HepG2 (cell line): ENCODE results near the gene NUP85. TPM values are rescaled to one million over a fixed set of nuclear protein-coding genes. Genes with fewer than 3 reads are reported as not detected.
A peak's percentile ranks its signal among the peaks of the same experiment; 100 is the strongest.

Experiments used
- ATF1 ChIP-seq: IDR thresholded peaks from 2 replicates; pipeline ENCODE4 v1.6.1; 2016; ENCODE audit warnings: mild to moderate bottlenecking, control low read depth
- CHD4 ChIP-seq: fragments of 200-600 bp; sonication (generic); IDR thresholded peaks from 2 replicates; pipeline ENCODE4 v1.7.0; 2017; ENCODE audit warnings: mild to moderate bottlenecking, low read length, borderline replicate concordance
- ELF4 ChIP-seq: sonication (generic); formaldehyde crosslinking; IDR thresholded peaks from 2 replicates; pipeline ENCODE4 v1.5.0; 2020; ENCODE audit warnings: missing genetic modification reagents, mild to moderate bottlenecking, moderate library complexity, borderline replicate concordance
- GABPA ChIP-seq, 2 experiments: IDR thresholded peaks; 2 replicates each; pipeline ENCODE4 v1.6.1; 2011 to 2016; ENCODE audit warnings: low read depth in 2 of 2, low read length in 1 of 2, missing biosample characterization in 1 of 2, missing genetic modification characterization in 1 of 2
- POLR2G ChIP-seq: fragments of 200-400 bp; formaldehyde crosslinking; IDR thresholded peaks from 2 replicates; pipeline ENCODE4 v1.6.1; 2018; ENCODE audit warnings: mild to moderate bottlenecking, low read depth, low read length, moderate library complexity
- SRF ChIP-seq: IDR thresholded peaks from 2 replicates; pipeline ENCODE4 v1.6.1; 2011; ENCODE audit warnings: mild to moderate bottlenecking, low read depth, low read length, moderate library complexity
- ZBTB3 ChIP-seq: sonication (generic); formaldehyde crosslinking; IDR thresholded peaks from 2 replicates; pipeline ENCODE4 v1.4.0; 2020; ENCODE audit warnings: low read depth, mild to moderate bottlenecking, moderate library complexity, missing genetic modification reagents, borderline replicate concordance
- ZNF331 ChIP-seq: sonication (generic); formaldehyde crosslinking; IDR thresholded peaks from 2 replicates; pipeline ENCODE4 v1.4.0; 2020; ENCODE audit warnings: missing genetic modification reagents
- ZNF333 ChIP-seq: sonication (generic); formaldehyde crosslinking; IDR thresholded peaks from 2 replicates; pipeline ENCODE4 v1.4.0; 2020; ENCODE audit warnings: mild to moderate bottlenecking, missing genetic modification reagents, borderline replicate concordance
- ZNF557 ChIP-seq: sonication (generic); formaldehyde crosslinking; IDR thresholded peaks from 2 replicates; pipeline ENCODE4 v1.4.0; 2020; ENCODE audit warnings: missing genetic modification reagents
- ZNF792 ChIP-seq: IDR thresholded peaks from 2 replicates; pipeline ENCODE4 v1.6.1; 2016
- polyA plus RNA-seq, 8 experiments: library from polyadenylated mRNA; depleted of rRNA in 3 of 8; stranded (reverse) in 7 of 8; unstranded in 1 of 8; fragments of >200 nt; fragmentation: Illumina TruSeq in 4 of 8; extraction: Trizol in 4 of 8; gene quantifications; 2 replicates each; pipeline versions ENCODE4 v1.2.1 to v1.2.3, GENCODE V29; 2011 to 2016; ENCODE audit warnings: low read depth in 4 of 8, missing spikeins in 1 of 8, mixed read lengths in 1 of 8; ENCODE audit not compliant: insufficient read depth in 1 of 8
- total RNA-seq, 5 experiments: library from RNA; depleted of rRNA; stranded (reverse); fragments of >200 nt; fragmentation: Illumina TruSeq; extraction: Trizol; gene quantifications; 2 replicates each; pipeline ENCODE4 v1.2.3, GENCODE V29; 2016; ENCODE audit warnings: low read depth in 1 of 5
- TF ChIP-seq, protein P1 (sequence below): sonication (generic); formaldehyde crosslinking; IDR thresholded peaks from 2 replicates; pipeline ENCODE4 v1.5.0; 2020; ENCODE audit warnings: mild to moderate bottlenecking, missing genetic modification reagents, borderline replicate concordance
- TF ChIP-seq, protein P2 (sequence below): fragments of 450-650 bp; IDR thresholded peaks from 2 replicates; pipeline ENCODE4 v1.6.1; 2017; ENCODE audit warnings: mild to moderate bottlenecking
- TF ChIP-seq, protein P3 (sequence below): sonication (generic); formaldehyde crosslinking; IDR thresholded peaks from 2 replicates; pipeline ENCODE4 v1.4.0; 2020; ENCODE audit warnings: mild to moderate bottlenecking, missing genetic modification reagents
- TF ChIP-seq, protein P4 (sequence below): IDR thresholded peaks from 2 replicates; pipeline ENCODE4 v1.6.1; 2016; ENCODE audit warnings: mild to moderate bottlenecking
- TF ChIP-seq, protein P5 (sequence below): sonication (generic); formaldehyde crosslinking; IDR thresholded peaks from 2 replicates; pipeline ENCODE4 v1.4.0; 2020; ENCODE audit warnings: mild to moderate bottlenecking, missing genetic modification reagents
- TF ChIP-seq, protein P6 (sequence below): IDR thresholded peaks from 2 replicates; pipeline ENCODE4 v1.6.1; 2018; ENCODE audit warnings: missing genetic modification reagents

The NUP85 gene
- total and polyA plus RNA-seq, 2 of the 13 experiments (the other 11 are each of a cell fraction or from before 2014, with no cell fraction given), result 89.1 to 124 TPM

DNA sequence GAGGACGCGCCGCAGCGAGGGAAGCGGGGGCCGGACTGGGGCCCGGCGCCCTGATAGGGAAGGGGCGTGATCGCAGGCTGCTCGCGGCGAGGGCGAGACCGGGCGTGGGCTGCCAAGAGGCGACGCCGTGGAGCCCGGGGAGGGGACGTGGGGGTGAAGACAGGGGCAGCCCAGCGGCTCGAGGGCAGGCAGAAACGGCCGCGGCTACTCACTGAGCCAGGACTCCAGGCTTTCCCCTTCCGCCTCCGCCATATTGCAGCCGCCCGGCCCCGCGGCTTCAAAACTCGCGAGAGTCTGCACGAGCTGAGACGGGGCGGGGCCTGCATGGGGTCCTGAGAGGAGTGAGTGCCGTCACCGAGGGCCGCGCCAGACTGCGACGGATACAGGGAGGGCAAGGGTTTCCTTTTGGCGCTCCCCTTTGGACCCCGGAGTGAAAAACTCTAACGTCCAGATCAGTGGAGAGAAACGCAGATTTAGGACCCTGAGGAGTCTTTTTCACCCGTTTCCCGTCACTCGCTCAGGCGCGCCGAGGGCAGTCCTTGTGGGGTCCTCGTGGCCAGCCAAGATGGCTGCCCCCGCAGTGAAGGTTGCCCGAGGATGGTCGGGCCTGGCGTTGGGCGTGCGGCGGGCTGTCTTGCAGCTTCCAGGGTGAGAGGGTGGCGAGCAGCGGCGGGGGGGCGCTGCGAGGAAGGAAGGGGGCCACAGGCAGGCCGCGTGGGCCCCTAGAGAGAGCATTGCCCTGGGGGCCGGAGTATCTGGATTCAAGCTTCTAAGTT, 56.0 kb downstream of the NUP85 start, which contains the start of the genes GGA3 and MRPS7 (continued):
- TF ChIP-seq POLR2G (peak; percentile 97), SRF (no peak), GABPA (IDR thresholded peaks at IDR 0.05; ENCODE audit: low read depth, low read length) (no peak; the same call in 1 of the 2 replicates), GABPA (CRISPR knock-in tag; IDR thresholded peaks at IDR 0.05; ENCODE audit: low read depth) (peak; percentile 69), ZNF333 (CRISPR knock-in tag) (no peak), CHD4 (no peak), ATF1 (CRISPR knock-in tag) (0 out of 2 replicates have a peak, but pooled peaks have one; percentile 56), ELF4 (peak; percentile 75; the same call in 1 of the 2 replicates), ZBTB3 (CRISPR knock-in tag) (0 out of 2 replicates have a peak, but pooled peaks have one; percentile 20), ZNF792 (CRISPR knock-in tag) (peak; percentile 77), ZNF557 (CRISPR knock-in tag) (no peak), ZNF331 (peak; percentile 71; the same call in 1 of the 2 replicates)
- TF ChIP-seq, protein P1, sequence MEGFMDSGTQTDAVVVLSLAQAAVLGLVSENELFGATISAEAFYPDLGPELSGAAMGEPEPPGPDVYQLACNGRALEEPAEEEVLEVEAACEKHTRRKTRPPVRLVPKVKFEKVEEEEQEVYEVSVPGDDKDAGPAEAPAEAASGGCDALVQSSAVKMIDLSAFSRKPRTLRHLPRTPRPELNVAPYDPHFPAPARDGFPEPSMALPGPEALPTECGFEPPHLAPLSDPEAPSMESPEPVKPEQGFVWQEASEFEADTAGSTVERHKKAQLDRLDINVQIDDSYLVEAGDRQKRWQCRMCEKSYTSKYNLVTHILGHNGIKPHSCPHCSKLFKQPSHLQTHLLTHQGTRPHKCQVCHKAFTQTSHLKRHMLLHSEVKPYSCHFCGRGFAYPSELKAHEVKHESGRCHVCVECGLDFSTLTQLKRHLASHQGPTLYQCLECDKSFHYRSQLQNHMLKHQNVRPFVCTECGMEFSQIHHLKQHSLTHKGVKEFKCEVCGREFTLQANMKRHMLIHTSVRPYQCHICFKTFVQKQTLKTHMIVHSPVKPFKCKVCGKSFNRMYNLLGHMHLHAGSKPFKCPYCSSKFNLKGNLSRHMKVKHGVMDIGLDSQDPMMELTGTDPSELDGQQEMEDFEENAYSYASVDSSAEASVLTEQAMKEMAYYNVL, result no peak; the same call in 1 of the 2 replicates
- TF ChIP-seq, protein P2, sequence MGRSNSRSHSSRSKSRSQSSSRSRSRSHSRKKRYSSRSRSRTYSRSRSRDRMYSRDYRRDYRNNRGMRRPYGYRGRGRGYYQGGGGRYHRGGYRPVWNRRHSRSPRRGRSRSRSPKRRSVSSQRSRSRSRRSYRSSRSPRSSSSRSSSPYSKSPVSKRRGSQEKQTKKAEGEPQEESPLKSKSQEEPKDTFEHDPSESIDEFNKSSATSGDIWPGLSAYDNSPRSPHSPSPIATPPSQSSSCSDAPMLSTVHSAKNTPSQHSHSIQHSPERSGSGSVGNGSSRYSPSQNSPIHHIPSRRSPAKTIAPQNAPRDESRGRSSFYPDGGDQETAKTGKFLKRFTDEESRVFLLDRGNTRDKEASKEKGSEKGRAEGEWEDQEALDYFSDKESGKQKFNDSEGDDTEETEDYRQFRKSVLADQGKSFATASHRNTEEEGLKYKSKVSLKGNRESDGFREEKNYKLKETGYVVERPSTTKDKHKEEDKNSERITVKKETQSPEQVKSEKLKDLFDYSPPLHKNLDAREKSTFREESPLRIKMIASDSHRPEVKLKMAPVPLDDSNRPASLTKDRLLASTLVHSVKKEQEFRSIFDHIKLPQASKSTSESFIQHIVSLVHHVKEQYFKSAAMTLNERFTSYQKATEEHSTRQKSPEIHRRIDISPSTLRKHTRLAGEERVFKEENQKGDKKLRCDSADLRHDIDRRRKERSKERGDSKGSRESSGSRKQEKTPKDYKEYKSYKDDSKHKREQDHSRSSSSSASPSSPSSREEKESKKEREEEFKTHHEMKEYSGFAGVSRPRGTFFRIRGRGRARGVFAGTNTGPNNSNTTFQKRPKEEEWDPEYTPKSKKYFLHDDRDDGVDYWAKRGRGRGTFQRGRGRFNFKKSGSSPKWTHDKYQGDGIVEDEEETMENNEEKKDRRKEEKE, result no peak
- TF ChIP-seq, protein P3, sequence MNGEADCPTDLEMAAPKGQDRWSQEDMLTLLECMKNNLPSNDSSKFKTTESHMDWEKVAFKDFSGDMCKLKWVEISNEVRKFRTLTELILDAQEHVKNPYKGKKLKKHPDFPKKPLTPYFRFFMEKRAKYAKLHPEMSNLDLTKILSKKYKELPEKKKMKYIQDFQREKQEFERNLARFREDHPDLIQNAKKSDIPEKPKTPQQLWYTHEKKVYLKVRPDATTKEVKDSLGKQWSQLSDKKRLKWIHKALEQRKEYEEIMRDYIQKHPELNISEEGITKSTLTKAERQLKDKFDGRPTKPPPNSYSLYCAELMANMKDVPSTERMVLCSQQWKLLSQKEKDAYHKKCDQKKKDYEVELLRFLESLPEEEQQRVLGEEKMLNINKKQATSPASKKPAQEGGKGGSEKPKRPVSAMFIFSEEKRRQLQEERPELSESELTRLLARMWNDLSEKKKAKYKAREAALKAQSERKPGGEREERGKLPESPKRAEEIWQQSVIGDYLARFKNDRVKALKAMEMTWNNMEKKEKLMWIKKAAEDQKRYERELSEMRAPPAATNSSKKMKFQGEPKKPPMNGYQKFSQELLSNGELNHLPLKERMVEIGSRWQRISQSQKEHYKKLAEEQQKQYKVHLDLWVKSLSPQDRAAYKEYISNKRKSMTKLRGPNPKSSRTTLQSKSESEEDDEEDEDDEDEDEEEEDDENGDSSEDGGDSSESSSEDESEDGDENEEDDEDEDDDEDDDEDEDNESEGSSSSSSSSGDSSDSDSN, result peak; percentile 78
- TF ChIP-seq, protein P4, sequence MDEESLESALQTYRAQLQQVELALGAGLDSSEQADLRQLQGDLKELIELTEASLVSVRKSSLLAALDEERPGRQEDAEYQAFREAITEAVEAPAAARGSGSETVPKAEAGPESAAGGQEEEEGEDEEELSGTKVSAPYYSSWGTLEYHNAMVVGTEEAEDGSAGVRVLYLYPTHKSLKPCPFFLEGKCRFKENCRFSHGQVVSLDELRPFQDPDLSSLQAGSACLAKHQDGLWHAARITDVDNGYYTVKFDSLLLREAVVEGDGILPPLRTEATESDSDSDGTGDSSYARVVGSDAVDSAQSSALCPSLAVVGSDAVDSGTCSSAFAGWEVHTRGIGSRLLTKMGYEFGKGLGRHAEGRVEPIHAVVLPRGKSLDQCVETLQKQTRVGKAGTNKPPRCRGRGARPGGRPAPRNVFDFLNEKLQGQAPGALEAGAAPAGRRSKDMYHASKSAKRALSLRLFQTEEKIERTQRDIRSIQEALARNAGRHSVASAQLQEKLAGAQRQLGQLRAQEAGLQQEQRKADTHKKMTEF (CRISPR knock-in tag), result peak; percentile 88
- TF ChIP-seq, protein P5, sequence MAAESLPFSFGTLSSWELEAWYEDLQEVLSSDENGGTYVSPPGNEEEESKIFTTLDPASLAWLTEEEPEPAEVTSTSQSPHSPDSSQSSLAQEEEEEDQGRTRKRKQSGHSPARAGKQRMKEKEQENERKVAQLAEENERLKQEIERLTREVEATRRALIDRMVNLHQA (CRISPR knock-in tag), result no peak
- TF ChIP-seq, protein P6, sequence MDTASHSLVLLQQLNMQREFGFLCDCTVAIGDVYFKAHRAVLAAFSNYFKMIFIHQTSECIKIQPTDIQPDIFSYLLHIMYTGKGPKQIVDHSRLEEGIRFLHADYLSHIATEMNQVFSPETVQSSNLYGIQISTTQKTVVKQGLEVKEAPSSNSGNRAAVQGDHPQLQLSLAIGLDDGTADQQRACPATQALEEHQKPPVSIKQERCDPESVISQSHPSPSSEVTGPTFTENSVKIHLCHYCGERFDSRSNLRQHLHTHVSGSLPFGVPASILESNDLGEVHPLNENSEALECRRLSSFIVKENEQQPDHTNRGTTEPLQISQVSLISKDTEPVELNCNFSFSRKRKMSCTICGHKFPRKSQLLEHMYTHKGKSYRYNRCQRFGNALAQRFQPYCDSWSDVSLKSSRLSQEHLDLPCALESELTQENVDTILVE (CRISPR knock-in tag), result peak; percentile 89
